Activated CD8-positive, alpha-beta T cell treated with anti-CD3 and anti-CD28 coated beads for 36 hours (primary cell): ENCODE results near the gene SLC13A4. TPM values are rescaled to one million over a fixed set of nuclear protein-coding genes. Genes with fewer than 3 reads are reported as not detected.
"Not testable (repeated sequence)": the region's sequence is repeated elsewhere in the genome, so short reads cannot be mapped to it uniquely, and the experiment has no call there.

ENCODE experiments used
- ATAC-seq: fragments of 200-7000 bp; cut with Tn5 transposase; one replicate; pipeline ENCODE4 v1.10.0; 2021; ENCODE audit warnings: mild to moderate bottlenecking, moderate library complexity
- CTCF ChIA-PET: fragments of 350-600 bp; sonication (Branson Sonifier 250); formaldehyde crosslinking; loops from one replicate; lab custom pipeline; 2021; ENCODE audit warnings: antibody characterized with exemption; lab: Charles Lee
- POLR2A ChIA-PET: fragments of 350-600 bp; sonication (Branson Sonifier 250); formaldehyde crosslinking; loops from one replicate; lab custom pipeline; 2021; ENCODE audit warnings: antibody characterized with exemption; lab: Charles Lee
- DNase-seq: peaks from one replicate; pipeline ENCODE4 v3.0.0-alpha.2; 2020
- H3K27ac Mint-ChIP-seq: one replicate; pipeline ENCODE4 v1.8.0; 2021; ENCODE audit warnings: mild to moderate bottlenecking, mixed read lengths
- H3K27me3 Mint-ChIP-seq: one replicate; pipeline ENCODE4 v1.8.0; 2021; ENCODE audit warnings: mixed read lengths
- H3K36me3 Mint-ChIP-seq: one replicate; pipeline ENCODE4 v1.8.0; 2021; ENCODE audit warnings: low read depth, mixed read lengths
- H3K4me1 Mint-ChIP-seq: one replicate; pipeline ENCODE4 v1.8.0; 2021; ENCODE audit warnings: low read depth, mixed read lengths
- H3K4me3 Mint-ChIP-seq: one replicate; pipeline ENCODE4 v1.8.0; 2021; ENCODE audit warnings: mild to moderate bottlenecking, moderate library complexity, mixed read lengths
- H3K9me3 Mint-ChIP-seq: one replicate; pipeline ENCODE4 v1.8.0; 2021; ENCODE audit warnings: mixed read lengths
- CTCF ChIP-seq: fragments of 200-600 bp; IDR thresholded peaks from one replicate; pipeline ENCODE4 v1.8.0; 2022; ENCODE audit warnings: antibody characterized with exemption, mild to moderate bottlenecking
- intact Hi-C: fragments of 100-400 bp; cut with micrococcal nuclease; formaldehyde crosslinking; loops from one replicate; pipeline ENCODE4 v1.10.0; 2022
- total RNA-seq, 2 experiments: library from RNA; stranded (reverse); gene quantifications; one replicate each; pipeline ENCODE4 v1.2.3, GENCODE V29; 2021

Gene SLC13A4
- total RNA-seq, 2 experiments from 2014 or later: not detected

- no peak overlapping the region for H3K4me3 Mint-ChIP-seq
- no peak for TF ChIP-seq CTCF
- H3K4me1 Mint-ChIP-seq: no peaks in the 10 kb centered on the region
- intact Hi-C loops: loop anchor here (1.0 to 10.0 kb wide), 2 partner anchors 130 to 363 kb away; partner anchors contain the start of gene CNOT4
- DNase-seq (no peak), ATAC-seq (no peak)
- POLR2A ChIA-PET: interaction anchor here (0.8 kb wide), 1 partner anchor 18 kb away, joined by 3 read pairs; the partner anchor contains the start of gene STMP1
- no peak overlapping the region for H3K27ac Mint-ChIP-seq
- CTCF ChIA-PET: interaction anchor here (0.6 to 4.2 kb wide), 36 partner anchors 7 to 385 kb away, joined by 3 to 38 read pairs (median 4); partner anchors contain the start of gene STMP1
- H3K36me3 Mint-ChIP-seq: peaks cover 41% of the 10 kb centered on the region
- no peaks in the 10 kb centered on the region for H3K27me3 Mint-ChIP-seq
- H3K9me3 Mint-ChIP-seq: no peaks in the 10 kb centered on the region
These were observed 83.3 kb downstream of the SLC13A4 start for GRCh38 chr7:135644729-135645128.

- ATAC-seq: no peak
- intact Hi-C loops: loop anchor here (10.0 kb wide), 1 partner anchor 129 kb away; the partner anchor contains the start of gene CNOT4
- Mint-ChIP-seq H3K27ac (peak overlapping the region; percentile 55), H3K36me3 (peaks cover 47% of the 10 kb centered on the region), H3K27me3 (no peaks in the 10 kb centered on the region), H3K9me3 (no peaks in the 10 kb centered on the region), H3K4me1 (no peaks in the 10 kb centered on the region), H3K4me3 (no peak overlapping the region)
- DNase-seq: no peak
- CTCF ChIA-PET: interaction anchor here (0.6 to 4.2 kb wide), 20 partner anchors 10 to 384 kb away, joined by 3 to 38 read pairs (median 6); partner anchors contain the start of gene STMP1
- POLR2A ChIA-PET: interaction anchor here (0.8 kb wide), 1 partner anchor 18 kb away, joined by 3 read pairs; the partner anchor contains the start of gene STMP1
- no peak for TF ChIP-seq CTCF
These were observed 83.8 kb downstream of the SLC13A4 start for GRCh38 chr7:135644154-135644553.

GRCh38 chr7:135639690-135640089 lies 88.3 kb downstream of the SLC13A4 start:
- H3K4me1 Mint-ChIP-seq, ATAC-seq, POLR2A ChIA-PET, H3K4me3 Mint-ChIP-seq, H3K9me3 Mint-ChIP-seq, H3K27me3 Mint-ChIP-seq, DNase-seq, H3K27ac Mint-ChIP-seq: not testable (repeated sequence)
- intact Hi-C loops: loop anchor here (10.0 kb wide), 1 partner anchor 125 kb away; the partner anchor contains the start of gene CNOT4
- CTCF ChIA-PET: interaction anchor here (1.2 to 1.8 kb wide), 2 partner anchors 19 to 312 kb away, joined by 3 to 4 read pairs; no protein-coding TSS in a partner anchor
- peaks cover 56% of the 10 kb centered on the region for H3K36me3 Mint-ChIP-seq

GRCh38 chr7:135634191-135634878 lies 93.7 kb downstream of the SLC13A4 start:
- Mint-ChIP-seq H3K4me1 (no peaks in the 10 kb centered on the region), H3K36me3 (peaks cover 55% of the 10 kb centered on the region), H3K9me3 (peaks cover 1% of the 10 kb centered on the region), H3K27me3 (no peaks in the 10 kb centered on the region), H3K4me3 (no peak overlapping the region), H3K27ac (no peak overlapping the region)
- ChIA-PET POLR2A (no interaction called here), CTCF (interaction anchor here (1.0 to 5.2 kb wide), 2 partner anchors 10 to 46 kb away, joined by 3 to 28 read pairs; no protein-coding TSS in a partner anchor)
- no peak for TF ChIP-seq CTCF
- ATAC-seq (no peak), DNase-seq (no peak)
- intact Hi-C loops: no loop called here

Other genes starting within 250 kb of the SLC13A4 start
- 10 to 100 TPM; 22.0 to 23.6 TPM for gene CNOT4, start 218.1 kb downstream of the SLC13A4 start, total RNA-seq
- gene NUP205, start 170.3 kb downstream of the SLC13A4 start, total RNA-seq: 100 to 1,000 TPM; 140 to 145 TPM
- 10 to 100 TPM; 21.1 to 23.4 TPM for gene STMP1, start 65.7 kb downstream of the SLC13A4 start, total RNA-seq
- not detected for gene FAM180A, start 20.6 kb upstream of the SLC13A4 start, total RNA-seq
- 100 to 1,000 TPM; 108 to 115 TPM for gene MTPN, start 249.2 kb upstream of the SLC13A4 start, total RNA-seq